Ramos (cell line): ENCODE data around the gene KLK13.

Experiments used
- in situ Hi-C: fragments of 300-500 bp; cut with MboI; formaldehyde crosslinking; loops from one replicate; pipeline ENCODE4 v1.14.3; 2022; ENCODE audit warnings: low sequenced_read_pairs; ENCODE audit not compliant: unreplicated experiment

The KLK13 gene

DNA sequence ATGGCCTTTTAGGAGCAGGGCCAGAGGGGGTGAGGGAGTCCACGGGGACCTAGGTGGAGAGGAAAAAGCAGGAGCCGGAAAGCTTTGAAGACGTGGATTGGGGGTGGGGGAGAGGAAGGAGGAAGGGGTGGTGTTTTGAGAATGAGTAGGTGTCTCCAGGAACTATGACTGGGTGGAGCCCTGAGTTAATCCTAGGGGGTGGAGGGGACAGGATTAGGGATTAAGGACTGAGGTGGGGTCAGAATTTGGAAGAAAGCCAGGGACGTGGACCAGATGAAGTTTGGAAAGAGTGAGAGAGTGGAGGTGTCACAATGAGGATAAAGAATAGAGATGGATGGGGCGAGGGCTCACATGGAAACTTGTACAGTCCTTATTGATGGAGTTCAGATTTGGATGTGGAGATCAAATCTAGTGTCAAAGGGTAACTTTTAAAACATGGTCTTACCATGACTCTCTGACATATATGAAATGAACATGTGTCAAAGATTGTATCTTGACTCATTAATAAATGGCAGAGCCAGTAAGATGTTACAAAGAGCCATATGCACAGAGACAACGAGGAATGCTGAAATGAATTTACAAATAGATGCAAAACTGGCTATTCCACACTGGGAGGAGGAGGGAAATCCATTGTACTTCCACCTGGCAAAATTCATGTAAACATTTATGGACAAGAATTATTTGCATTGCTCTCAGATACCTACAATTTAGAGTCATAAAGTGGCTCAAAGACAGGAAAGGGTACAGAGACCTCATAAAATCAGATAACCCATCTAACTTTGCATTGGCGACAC, 1.7 kb upstream of the KLK13 start:
- in situ Hi-C loops: no loop called here

DNA sequence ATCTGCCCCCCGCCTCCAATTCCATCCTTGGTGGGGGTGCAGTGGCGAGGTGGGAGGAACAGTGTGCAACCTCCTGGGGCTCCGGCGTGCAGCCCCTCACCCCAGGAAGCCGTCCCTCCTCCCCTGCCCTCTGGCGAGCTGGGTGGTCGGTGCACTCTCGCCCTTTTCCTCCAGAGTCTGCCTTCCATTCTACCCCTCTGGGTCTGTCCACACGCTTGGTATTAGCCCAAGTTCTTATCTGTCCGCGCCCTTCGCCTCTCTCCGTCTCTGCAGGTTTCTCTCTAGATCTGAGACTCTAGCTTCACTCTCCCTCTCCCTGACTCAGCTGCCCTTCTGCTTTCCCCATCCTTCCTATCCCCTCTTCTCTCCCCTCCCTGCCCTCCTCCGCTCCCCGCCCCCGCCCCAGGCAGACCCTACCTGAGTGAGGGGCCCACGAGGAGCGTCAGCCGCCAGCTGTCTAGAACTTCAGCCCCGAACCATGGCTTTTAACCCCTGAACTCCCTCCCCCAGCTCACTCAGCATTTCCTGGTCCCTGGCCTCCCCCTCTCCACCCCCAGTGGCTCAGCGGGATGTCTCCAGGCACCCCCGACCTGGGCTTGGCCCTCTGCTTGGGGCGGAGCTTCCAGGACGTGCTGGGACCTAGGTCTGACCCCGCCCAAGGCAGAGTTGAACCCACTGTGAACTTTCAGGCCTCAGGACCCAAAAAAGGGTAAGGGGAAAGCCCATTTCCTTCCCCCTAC, 499 bp upstream of the KLK13 start:
- in situ Hi-C loops: no loop called here

- in situ Hi-C loops: no loop called here
Observed at GRCh38 chr19:51063664-51064063, 1.2 kb downstream of the KLK13 start.

DNA sequence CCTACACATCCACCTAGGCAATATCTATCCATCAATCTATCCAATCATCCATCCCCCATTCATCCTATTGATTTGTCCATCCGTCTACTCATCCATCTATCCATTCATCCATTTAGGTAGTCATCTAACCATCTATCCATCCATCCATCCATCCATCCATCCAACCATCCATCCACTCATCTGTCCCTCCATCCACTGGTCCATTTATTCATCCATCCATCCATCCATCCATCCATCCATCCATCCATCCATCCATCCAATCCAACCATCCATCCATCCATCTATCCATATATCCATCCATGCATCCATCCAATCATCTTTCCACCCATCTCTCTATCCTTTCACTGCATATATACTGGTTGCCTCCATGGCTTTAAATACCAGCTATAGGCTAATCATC, 3.9 kb downstream of the KLK13 start:
- in situ Hi-C loops: no loop called here

- in situ Hi-C loops: no loop called here
Observed at GRCh38 chr19:51060336-51060735, 4.6 kb downstream of the KLK13 start.

DNA sequence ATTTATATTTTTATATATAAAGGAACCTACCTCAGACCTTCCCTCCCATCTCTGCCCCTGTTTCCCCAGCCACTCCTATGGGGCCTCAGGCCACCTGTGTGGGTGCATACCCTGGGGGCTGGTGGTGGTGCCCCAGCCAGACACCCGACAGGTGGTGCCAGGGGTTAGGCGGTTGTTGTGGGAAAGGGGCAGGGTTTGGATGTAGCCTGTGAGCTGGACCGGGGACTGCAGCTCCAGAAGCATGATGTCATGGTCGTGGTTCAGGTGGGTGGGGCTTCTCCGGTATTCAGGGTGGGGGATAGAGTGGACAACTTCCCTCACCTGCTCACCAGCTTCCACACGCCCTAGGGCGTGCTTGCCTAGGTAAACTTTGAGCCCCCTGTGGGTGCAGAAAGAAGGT, 5.2 kb downstream of the KLK13 start:
- in situ Hi-C loops: no loop called here

DNA sequence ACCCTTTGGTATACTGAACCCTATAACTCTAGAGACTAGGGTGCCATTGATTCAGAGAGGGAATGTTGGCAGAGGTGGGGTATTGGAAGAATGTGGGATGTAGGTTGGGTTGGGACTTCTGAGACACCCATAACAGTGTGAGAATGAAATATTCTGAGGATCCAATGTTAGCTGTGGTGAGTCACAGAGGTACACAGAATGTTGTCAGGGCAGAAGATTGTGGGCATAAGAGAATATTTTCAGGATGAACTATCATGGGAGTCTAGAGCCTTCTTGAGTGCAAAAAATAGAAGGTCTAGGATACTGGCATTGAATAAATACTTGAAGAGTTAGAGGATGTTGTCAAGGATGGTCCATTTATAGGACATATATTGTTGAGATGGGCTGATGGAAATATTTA, 9.0 kb downstream of the KLK13 start:
- in situ Hi-C loops: no loop called here

- in situ Hi-C loops: no loop called here
Observed at GRCh38 chr19:51047031-51047335, 17.9 kb downstream of the KLK13 start.

- in situ Hi-C loops: no loop called here
Observed at GRCh38 chr19:51044327-51044726, 20.6 kb downstream of the KLK13 start.

DNA sequence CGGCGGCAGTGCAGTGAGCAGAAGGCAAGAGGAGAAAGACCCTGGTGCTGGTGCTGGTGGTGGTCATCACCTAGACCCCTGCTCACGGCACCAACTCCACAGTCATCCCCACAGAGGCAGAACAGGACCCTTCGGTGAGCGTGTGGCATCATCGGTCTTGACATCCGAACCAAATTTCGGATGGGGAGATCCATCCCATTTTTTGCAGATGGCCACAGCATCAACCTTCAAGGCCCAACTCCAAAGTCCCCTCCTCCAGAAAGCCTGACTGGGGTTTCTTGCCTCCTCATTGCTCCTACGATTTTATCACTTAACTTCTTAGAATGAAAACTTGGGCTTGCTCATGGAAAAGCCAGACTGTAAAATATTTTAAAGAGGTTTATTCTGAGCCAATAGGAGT, 21.4 kb downstream of the KLK13 start:
- in situ Hi-C loops: no loop called here

DNA sequence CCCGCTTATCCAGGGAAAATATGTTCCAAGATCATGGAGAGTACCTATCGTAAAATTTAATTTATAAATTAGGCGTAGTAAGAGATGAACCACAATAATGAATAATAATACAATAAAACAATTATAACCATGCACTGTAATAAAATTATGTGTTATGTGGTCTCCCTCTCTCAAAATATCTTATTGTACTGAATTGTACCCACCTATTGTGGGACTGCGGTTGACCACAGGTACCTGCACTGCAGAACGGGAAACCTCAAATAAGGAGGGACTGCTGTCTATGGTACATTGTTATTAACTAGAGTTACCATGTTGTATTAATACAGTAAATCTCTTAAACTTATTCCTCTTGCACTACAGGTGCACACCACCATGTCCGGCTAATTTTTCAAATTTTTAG, 24.7 kb downstream of the KLK13 start:
- in situ Hi-C loops: no loop called here

- in situ Hi-C loops: no loop called here
Observed at GRCh38 chr19:51036519-51036918, 28.4 kb downstream of the KLK13 start.

DNA sequence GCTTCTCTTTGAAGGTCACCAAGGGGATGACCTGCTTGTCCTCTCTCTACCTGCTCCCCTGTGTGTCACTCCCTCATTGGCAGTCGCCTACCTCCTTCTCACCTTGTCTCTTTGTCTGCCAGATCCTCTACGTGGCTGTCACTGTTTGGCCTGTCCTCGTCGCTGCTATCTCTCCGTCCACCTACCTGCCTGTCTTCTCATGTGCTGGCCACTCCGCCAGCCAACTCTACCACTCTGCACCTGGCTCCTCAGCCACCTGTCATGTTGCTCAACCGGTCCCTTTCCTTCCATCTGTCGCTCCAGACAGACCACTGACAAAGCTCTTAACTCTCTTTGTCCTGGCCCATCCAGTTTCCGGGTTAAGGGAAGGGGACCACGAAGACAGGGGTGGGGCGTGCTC, 30.2 kb downstream of the KLK13 start, which contains the start of gene KLK12:
KLK12 (minus strand) TSS at position 299 of the 400 bp plus-strand sequence. CDS start 381 bp downstream, outside the sequence.
- in situ Hi-C loops: no loop called here

DNA sequence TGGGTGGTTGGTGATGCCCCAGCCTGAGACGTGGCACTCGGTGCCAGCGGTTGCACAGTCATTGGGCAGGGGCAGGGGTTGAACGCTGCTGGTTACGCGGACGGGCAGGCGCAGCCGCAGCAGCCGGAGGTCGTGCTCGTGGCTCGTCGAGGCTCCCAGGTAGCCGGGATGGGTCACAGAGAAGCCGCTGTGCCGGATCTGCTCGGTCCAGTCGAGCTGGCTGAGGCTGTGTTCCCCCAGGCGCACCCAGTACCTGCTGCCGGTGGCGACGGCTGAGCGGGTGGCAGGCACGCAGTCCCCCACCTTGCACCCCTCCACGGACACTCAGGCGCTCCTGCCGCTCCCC, 33.0 kb downstream of the KLK13 start:
- in situ Hi-C loops: no loop called here

- in situ Hi-C loops: no loop called here
Observed at GRCh38 chr19:51031220-51031879, 33.5 kb downstream of the KLK13 start.

- in situ Hi-C loops: no loop called here
Observed at GRCh38 chr19:51030631-51031030, 34.3 kb downstream of the KLK13 start.

DNA sequence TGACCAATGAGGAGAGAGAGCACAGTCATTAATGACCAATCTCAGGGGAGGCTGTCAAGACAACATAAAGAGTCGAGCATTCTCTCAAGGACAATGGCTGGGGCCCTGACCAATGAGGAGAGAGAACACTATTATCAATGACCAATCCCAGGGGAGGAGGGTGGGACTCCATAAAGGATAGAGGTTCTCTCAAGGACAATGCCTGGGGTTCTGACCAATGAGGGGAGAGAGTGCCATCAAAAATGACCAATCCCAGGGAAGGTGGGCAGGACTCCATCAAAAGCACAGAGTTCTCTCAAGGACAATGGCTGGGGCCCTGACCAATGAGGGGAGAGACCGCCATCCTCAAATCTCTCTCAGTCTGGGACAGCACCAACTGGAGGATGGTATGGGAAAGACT, 35.2 kb downstream of the KLK13 start:
- in situ Hi-C loops: no loop called here

GRCh38 chr19:51027873-51028272, 37.0 kb downstream of the KLK13 start:
- in situ Hi-C loops: no loop called here

DNA sequence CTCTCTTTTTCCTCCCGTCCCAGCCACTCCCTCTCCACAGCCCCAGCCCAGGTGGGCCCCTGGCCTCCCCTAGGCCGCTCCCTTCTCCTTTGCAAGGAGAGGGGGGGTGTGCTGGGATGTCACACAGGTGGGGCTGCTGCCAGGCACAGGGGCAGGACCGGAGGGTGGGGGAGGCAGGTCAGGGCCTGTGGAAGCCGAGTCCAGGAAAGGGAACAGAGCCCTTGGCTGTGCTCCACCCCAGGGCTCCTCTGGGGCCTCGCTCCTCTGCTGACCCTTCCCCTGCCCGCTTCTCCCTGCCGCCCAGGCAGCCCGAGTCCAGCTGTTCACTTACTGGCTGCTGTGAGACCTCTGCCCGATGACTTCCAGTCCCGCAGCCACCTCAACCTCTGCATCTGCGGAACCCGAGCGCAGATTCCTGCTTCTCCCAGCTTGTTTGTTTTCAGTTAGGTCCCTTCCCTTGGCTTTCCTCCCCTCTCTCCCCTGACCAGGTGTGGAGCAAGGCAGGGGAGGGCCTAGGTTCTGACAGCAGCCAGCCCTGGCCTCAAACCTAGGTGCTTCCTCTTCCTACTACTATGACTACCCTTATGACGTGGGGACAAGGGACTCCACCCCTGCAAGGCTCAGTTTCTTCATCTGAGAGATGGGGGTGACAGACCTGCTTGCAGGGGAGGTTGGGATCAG, 37.6 kb downstream of the KLK13 start:
- in situ Hi-C loops: no loop called here

DNA sequence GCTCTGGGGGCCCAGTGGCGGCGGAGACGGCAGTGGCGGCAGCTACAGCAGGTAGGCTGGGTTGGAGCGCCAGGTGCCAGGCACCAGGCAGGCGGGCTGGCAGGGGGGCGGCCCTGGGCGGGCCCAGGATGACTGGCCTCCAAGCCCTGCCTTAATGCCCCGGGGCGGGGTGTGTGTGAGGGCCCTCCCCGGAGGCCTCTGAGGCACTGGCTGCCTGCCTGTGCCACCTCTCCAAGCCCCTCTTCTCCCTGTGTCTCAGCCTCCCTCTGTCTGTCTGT, 38.4 kb downstream of the KLK13 start, which contains the start of gene KLK11:
KLK11 (minus strand) TSS at position 63 of the 278 bp plus-strand sequence. CDS start 985 bp downstream, outside the sequence.
- in situ Hi-C loops: no loop called here
